Mesothelial cell of epicardium (in vitro differentiated cells): ENCODE data around the gene PHKB. TPM values are rescaled to one million over a fixed set of nuclear protein-coding genes. Genes with fewer than 3 reads are reported as not detected.

ENCODE experiments used
- DNase-seq, 2 experiments: peaks; one replicate each; pipeline ENCODE4 v3.0.0; 2021; ENCODE audit warnings: low spot score in 2 of 2; ENCODE audit not compliant: unreplicated experiment in 2 of 2
- H3K27ac Mint-ChIP-seq: 2 replicates; pipeline ENCODE4 v1.8.0; 2021; ENCODE audit warnings: mixed read lengths
- H3K27me3 Mint-ChIP-seq: 2 replicates; pipeline ENCODE4 v1.8.0; 2021; ENCODE audit warnings: low read depth, mixed read lengths
- H3K36me3 Mint-ChIP-seq: 2 replicates; pipeline ENCODE4 v1.8.0; 2021; ENCODE audit warnings: mixed read lengths
- H3K4me1 Mint-ChIP-seq: 2 replicates; pipeline ENCODE4 v1.8.0; 2021; ENCODE audit warnings: mixed read lengths
- H3K4me3 Mint-ChIP-seq: 2 replicates; pipeline ENCODE4 v1.8.0; 2021; ENCODE audit warnings: mild to moderate bottlenecking, moderate library complexity, mixed read lengths
- H3K9me3 Mint-ChIP-seq: 2 replicates; pipeline ENCODE4 v1.8.0; 2021; ENCODE audit warnings: mixed read lengths
- CTCF ChIP-seq: fragments of 200-600 bp; sonication (generic); IDR thresholded peaks from one replicate; pipeline ENCODE4 v1.5.0; 2021; ENCODE audit warnings: antibody characterized with exemption; ENCODE audit not compliant: unreplicated experiment
- total RNA-seq: library from RNA; stranded (reverse); gene quantifications from 3 replicates; pipeline ENCODE4 v1.2.1, GENCODE V29; 2021

The PHKB gene
- total RNA-seq, 1 donor from 2014 or later = 68.1 TPM

- Mint-ChIP-seq H3K36me3 (peaks cover 12% of the 10 kb centered on the region), H3K4me3 (no peak overlapping the region), H3K9me3 (peaks cover 3% of the 10 kb centered on the region), H3K27me3 (no peaks in the 10 kb centered on the region), H3K27ac (no peak overlapping the region), H3K4me1 (peaks cover 5% of the 10 kb centered on the region)
- DNase-seq = no peak
- no peak for TF ChIP-seq CTCF
Measured at GRCh38 chr16:47617732-47618131, 156.6 kb downstream of the PHKB start.

DNA sequence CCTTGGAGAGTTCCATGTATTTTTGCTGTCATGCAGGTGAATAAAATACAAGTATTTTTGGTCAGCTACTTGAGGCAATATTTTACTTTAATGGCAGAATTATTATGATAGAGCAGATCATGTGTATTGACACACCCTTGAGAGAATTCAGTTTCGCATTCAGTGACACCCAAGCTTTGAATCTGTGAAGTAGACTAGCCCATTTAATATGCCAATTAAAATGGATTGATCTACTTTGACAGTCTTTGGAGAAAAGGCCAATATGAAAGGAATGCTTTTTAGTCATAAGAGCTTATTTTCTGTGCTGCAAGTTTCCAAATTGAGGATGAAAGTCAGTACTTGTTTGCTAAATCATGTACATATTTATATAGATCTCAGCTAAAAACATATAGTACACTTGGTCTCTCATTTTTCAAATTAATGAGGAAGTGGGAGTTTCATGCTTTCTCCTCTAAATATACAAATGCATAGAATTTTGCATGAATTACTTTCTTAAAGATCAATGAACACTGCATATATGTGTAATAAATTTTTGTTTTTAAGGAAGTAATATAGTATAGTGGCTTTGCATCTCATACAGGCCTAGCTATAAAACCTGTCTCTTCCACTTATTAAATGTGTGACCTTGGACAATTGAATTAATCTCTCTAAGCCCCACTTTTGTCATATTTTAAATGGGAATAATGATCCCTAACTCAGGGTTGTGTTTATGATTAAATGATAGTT lies 161.5 kb downstream of the PHKB start:
- DNase-seq = no peak
- no peaks in the 10 kb centered on the region for H3K9me3 Mint-ChIP-seq
- no peak overlapping the region for H3K27ac Mint-ChIP-seq
- H3K4me3 Mint-ChIP-seq = no peak overlapping the region
- TF ChIP-seq CTCF = no peak
- H3K4me1 Mint-ChIP-seq = peaks cover 5% of the 10 kb centered on the region
- peaks cover 2% of the 10 kb centered on the region for H3K36me3 Mint-ChIP-seq
- no peaks in the 10 kb centered on the region for H3K27me3 Mint-ChIP-seq

GRCh38 chr16:47624563-47624962 lies 163.4 kb downstream of the PHKB start:
- Mint-ChIP-seq H3K4me1 (no peaks in the 10 kb centered on the region), H3K4me3 (no peak overlapping the region), H3K9me3 (no peaks in the 10 kb centered on the region), H3K27ac (no peak overlapping the region), H3K36me3 (peaks cover 3% of the 10 kb centered on the region), H3K27me3 (no peaks in the 10 kb centered on the region)
- DNase-seq = no peak
- TF ChIP-seq CTCF = no peak

GRCh38 chr16:47625115-47625567 lies 164.0 kb downstream of the PHKB start:
- TF ChIP-seq CTCF = no peak
- Mint-ChIP-seq H3K4me1 (no peaks in the 10 kb centered on the region), H3K9me3 (no peaks in the 10 kb centered on the region)

GRCh38 chr16:47626246-47626645 lies 165.1 kb downstream of the PHKB start:
- H3K4me1 Mint-ChIP-seq = no peaks in the 10 kb centered on the region
- no peak for TF ChIP-seq CTCF
- H3K4me3 Mint-ChIP-seq = no peak overlapping the region
- H3K36me3 Mint-ChIP-seq = peaks cover 8% of the 10 kb centered on the region
- peaks cover 4% of the 10 kb centered on the region for H3K9me3 Mint-ChIP-seq
- H3K27me3 Mint-ChIP-seq = no peaks in the 10 kb centered on the region
- H3K27ac Mint-ChIP-seq = no peak overlapping the region
- no peak for DNase-seq

More at GRCh38 chr16:47625115-47625567, 164.0 kb downstream of the PHKB start:
- H3K27ac Mint-ChIP-seq = no peak overlapping the region
- H3K27me3 Mint-ChIP-seq = no peaks in the 10 kb centered on the region
- DNase-seq = no peak
- no peak overlapping the region for H3K4me3 Mint-ChIP-seq
- peaks cover 3% of the 10 kb centered on the region for H3K36me3 Mint-ChIP-seq
